Measurements from ENCODE around the gene NRP1.
"Not testable (repeated sequence)": the region's sequence is repeated elsewhere in the genome, so short reads cannot be mapped to it uniquely, and the experiment has no call there.

NRP1 gene

DNA sequence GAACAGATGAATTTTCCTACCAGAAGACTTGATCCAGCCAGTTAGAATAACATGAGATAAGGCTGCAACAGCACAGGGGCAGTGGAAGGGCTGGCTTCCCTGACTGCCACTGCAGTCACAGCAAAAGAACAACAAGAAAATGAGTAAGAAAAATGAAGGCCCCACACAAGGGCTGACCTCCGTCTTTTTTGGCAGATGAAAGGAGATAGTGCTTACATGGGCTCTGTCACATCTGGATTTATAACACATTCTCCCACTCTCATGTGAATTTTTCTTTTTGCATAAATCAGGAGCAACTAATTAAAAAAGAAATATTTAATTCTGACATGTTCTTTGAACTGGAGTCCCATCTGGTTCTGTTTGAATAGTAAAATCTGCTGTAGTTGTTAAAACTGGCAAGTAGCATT is 99.6 kb downstream of the NRP1 start:
- no peak for DNase-seq

DNA sequence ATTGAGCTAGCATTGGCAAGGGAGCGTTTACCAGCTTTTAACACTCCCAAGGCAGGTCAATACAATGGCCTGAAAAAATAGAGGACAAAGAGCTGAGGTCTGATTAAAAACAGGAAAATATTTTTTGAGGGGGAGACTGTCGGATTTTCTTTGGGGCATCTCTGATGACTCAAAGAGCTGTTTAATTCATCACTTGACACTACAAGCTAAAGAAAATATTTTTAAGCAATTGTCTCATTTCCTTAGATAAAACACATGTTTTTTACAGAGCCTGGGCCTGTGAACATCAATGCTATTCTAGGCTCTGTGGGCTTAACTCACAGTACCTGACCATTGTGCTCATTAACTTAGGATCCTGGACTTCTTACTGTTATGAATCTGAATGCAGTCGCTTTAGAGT is 100.8 kb downstream of the NRP1 start:
- DNase-seq, result no peak

GRCh38 chr10:33233221-33233620 is 101.2 kb downstream of the NRP1 start:
- no peak for DNase-seq

- DNase-seq, result no peak
These were observed 102.7 kb downstream of the NRP1 start for GRCh38 chr10:33231621-33232350.

- no peak for DNase-seq
These were observed 104.6 kb downstream of the NRP1 start for GRCh38 chr10:33229949-33230267.

DNA sequence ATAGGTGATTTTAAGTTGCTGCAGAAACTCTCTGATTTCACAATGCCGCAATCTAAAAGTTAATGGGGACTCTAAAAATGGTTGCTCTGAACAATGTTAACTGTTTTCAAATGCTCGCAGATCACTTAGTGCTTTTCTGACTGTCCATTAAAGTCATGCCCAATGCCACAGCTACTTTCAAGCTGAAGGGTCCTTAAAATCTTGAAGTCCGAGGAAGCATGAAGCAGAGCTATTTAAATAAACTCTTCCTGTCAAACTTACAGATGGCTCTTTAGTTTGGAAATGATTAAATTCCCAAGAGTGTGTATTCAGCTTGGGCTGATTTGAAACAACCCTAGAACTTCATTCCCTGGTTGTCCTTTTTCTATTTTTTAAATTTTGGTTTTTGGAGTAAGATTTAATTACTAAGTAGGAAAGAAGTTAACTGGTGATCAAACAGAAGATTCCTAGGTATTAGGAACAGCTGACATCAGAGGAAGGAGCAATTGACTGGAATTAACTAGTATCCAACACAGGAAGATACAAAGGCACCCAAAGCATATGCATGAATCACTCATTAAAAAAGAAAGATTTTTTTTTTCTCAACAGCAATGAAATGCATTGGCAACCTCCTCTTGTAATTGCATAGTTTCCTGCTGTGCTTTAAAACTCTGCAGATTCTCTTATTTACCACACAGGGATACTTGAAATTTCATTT is 105.1 kb downstream of the NRP1 start:
- no peak for DNase-seq

- DNase-seq, result no peak
These were observed 106.0 kb downstream of the NRP1 start for GRCh38 chr10:33228426-33228825.

GRCh38 chr10:33227489-33227888 is 107.0 kb downstream of the NRP1 start:
- no peak for DNase-seq

- no peak for DNase-seq
These were observed 110.1 kb downstream of the NRP1 start for GRCh38 chr10:33224251-33224965.

DNA sequence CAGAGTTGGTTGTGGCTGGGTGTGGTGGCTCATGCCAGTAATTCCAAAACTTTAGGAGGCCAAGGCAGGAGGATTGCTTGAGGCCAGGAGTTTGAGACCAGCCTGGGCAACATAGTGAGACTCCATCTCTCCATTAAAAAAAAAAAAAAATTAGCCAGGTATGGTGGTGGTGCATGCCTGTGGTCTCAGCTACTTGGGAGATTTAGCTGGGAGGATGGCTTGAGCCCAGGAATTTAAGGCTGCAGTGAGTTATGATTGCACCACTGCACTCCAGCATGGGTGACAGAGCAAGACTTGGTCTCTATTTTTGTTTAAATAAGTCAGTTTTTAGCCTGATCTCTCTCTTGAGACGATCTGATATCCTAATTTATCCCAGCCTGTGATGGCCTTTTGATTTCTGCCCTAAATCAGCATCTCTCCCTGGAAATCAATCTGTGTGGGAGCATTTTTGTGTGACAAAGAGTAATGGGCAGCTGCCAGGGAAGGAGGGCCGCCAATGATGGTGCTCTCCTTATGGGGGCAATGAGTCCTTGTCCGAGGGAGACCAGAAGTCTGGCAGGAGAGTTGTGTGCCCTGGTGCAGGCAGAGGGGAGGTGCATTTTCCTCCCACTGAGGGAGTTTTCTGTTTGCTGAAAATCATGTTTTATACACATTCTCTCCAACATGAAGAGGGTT is 111.0 kb downstream of the NRP1 start:
- DNase-seq, result no peak

DNA sequence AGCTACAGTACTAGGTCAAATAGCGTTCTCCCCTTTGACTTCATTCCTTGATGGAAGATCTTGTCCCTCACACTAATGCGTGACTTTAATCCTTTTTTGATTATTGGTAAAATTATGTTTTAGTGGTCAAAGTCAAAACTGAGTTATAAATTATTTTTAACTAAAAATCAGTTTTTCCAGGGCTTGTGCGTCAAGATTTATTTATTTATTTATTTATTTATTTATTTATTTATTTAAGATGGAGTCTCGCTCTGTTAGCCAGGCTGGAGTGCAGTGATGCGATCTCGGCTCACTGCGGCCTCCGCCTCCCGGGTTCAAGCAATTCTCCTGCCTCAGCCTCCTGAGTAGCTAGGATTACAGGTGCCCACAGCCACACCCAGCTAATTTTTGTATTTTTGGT is 112.2 kb downstream of the NRP1 start:
- not testable (repeated sequence) for DNase-seq

GRCh38 chr10:33217854-33218253 is 116.6 kb downstream of the NRP1 start:
- DNase-seq, result no peak

- DNase-seq, result no peak
These were observed 117.6 kb downstream of the NRP1 start for GRCh38 chr10:33216661-33217427.

- no peak for DNase-seq
These were observed 118.8 kb downstream of the NRP1 start for GRCh38 chr10:33215635-33216034.

DNA sequence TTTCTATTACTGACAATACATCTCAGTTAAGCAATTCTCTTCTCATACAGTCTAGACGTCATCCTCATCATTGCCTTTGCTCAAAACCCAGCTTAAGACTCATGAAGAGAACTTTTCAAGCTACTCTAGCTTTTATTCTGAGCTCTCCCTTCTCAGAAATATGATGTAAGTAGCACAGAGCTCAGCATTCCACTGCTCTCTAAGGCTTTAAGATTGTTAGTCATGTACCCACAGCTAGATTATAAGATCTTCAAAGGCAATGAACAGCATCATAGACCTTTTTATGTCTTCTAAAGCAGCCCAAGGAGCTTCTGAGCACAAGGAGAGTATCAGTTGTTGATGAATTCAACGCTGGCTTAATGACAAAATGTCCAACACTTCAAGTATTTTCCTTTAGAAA is 119.3 kb downstream of the NRP1 start:
- no peak for DNase-seq

GRCh38 chr10:33214174-33214573 is 120.3 kb downstream of the NRP1 start:
- DNase-seq, result no peak

DNA sequence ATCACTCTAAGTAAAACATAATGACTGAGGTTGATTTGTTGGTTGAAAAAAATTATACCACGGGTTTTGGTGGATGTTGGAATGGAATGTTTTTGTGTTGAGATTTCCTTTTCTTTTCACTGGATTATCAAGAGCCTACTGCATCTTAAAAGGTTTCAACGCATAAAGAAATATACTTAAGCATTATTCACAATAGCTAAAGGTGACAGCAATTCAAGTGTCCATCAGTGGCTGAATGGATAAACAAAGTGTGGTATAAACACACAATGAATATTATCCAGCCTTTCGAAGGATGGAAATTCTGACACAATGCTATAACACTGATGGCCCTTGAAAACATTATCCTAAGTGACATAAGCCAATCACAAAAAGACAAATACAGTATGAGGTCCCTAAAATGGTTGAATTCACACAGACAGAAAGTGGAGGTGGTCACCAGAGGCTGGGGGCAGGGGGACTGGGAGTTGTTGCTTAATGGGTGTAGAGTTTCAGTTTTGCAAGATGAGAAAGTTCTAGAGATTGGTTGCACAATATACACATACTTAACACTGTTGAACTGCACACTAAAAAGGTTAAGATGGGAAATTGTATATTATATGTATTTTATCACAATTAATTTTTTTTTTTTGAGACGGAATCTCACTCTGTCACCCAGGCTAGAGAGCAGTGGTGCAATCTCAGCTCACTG is 122.3 kb downstream of the NRP1 start:
- DNase-seq, result no peak

DNA sequence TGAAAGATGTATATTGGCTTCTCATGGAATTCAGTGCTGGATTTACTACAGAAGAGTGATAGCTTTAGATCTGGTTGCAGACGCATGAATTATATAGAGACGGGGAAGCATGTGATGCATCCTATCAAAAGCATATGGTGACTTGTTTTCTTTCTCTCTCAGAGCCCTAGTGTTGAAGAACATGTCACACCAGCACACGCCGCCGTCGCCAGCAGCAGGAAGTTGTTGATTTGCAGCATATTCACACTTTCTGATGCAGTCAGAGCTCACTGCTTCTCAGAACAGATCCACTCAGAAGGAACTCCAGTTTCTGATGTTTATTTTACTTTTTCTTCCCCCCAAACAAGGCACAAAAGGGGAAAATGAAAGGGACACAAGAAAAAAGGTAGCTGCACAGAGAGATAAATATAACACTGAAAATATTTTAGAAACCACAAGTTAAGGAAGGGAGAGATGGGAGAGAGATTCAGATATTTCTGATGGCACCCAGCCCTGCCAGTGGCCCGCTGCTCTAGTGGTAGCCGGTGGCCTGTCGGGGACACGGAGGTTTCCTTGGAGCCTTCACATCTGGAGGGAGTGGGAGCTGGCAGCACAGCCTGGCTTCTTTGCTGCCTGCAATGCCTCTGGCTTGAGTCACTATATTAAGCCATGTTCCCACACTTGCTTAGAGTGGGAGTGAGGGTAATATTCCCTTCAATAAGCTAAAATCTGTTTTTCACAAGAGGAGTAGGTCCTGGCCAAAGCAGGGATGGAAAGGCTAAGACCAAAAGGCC is 123.2 kb downstream of the NRP1 start:
- no peak for DNase-seq

DNA sequence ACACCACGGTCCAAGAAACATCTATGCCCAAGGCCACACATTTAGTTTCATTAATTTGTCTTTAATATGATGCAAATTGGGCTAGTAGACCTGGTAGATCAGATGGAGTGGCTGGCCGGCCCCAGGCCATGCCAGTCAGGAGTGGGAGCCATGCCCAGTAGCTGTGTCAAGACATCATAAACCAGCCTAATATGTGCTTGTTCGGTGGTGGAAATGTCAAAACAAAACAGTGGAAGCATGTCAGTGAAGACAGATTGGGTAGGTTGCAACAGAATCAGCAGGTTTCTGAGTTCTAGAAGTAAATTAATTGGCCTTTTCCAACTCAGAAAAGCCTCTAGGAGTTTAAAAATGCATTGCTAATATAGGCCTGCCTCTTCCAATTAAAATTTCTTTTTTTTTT is 124.7 kb downstream of the NRP1 start:
- no peak for DNase-seq

DNA sequence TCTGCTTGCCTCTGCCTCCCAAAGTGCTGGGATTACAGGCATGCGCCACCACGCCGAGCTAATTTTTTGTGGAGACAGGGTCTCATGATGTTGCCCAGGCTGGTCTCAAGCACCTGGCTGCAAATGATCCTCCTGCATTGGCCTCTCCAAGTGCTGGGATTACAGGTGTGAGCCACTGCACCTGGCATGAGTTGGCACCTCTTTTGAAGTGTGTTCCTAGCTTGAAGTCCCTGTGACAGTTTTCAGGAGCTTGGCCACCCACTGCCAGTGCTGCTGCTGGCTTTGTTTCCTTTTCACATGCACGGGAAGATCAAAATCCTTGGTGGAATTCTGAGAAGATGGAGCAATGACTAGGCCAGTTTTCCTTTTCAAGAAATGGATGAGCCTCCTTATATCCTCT is 126.3 kb downstream of the NRP1 start:
- no peak for DNase-seq

GRCh38 chr10:33204031-33204430 is 130.4 kb downstream of the NRP1 start:
- DNase-seq, result no peak

Measured in activated CD8-positive, alpha-beta memory T cell treated with anti-CD3 and anti-CD28 coated beads, Interleukin-2, amount 50 U/mL, for 4 hours (primary cell).